Right atrium auricular region (tissue), 2 donors: Measurements from ENCODE around the gene ZNF526. TPM values are rescaled to one million over a fixed set of nuclear protein-coding genes. Genes with fewer than 3 reads are reported as not detected.

Experiments
- DNase-seq: peaks from one replicate; pipeline ENCODE4 v3.0.0-alpha.2; 2019; ENCODE audit warnings: low spot score
- H3K27ac ChIP-seq, 2 donors: fragments of 200-600 bp; sonication (generic); 1 replicate in 1 of 2; 2 replicates in 1 of 2; pipeline ENCODE4 v1.5.1; 2016 to 2019
- H3K27me3 ChIP-seq, 2 donors: fragments of 200-600 bp; sonication (generic); one replicate each; pipeline versions ENCODE4 v1.5.1 to v1.6.0; 2017 to 2019
- H3K36me3 ChIP-seq: fragments of 200-600 bp; sonication (generic); one replicate; pipeline ENCODE4 v1.5.1; 2016
- H3K4me1 ChIP-seq, 2 donors: fragments of 200-600 bp; sonication (generic); one replicate each; pipeline versions ENCODE4 v1.5.1 to v1.6.0; 2017 to 2019
- H3K4me3 ChIP-seq, 2 donors: fragments of 200-600 bp; sonication (generic); 1 replicate in 1 of 2; 2 replicates in 1 of 2; pipeline ENCODE4 v1.5.1; 2017 to 2019; ENCODE audit warnings: mild to moderate bottlenecking in 1 of 2, moderate library complexity in 1 of 2
- H3K9me3 ChIP-seq, 2 donors: fragments of 200-600 bp; sonication (generic); one replicate each; pipeline ENCODE4 v1.5.1; 2019
- total RNA-seq, 2 donors: library from RNA; depleted of rRNA; stranded (reverse); fragments of >200 nt; gene quantifications; one replicate each; pipeline ENCODE4 v1.1.0, GENCODE V29; 2016
- TF ChIP-seq, protein P1 (sequence below), 2 donors: fragments of 200-600 bp; sonication (generic); IDR thresholded peaks; one replicate each; pipeline ENCODE4 v1.5.1; 2019; ENCODE audit warnings: antibody characterized with exemption in 2 of 2

The ZNF526 gene
- total RNA-seq, 2 donors from 2014 or later: 2.6 to 5.4 TPM

DNA sequence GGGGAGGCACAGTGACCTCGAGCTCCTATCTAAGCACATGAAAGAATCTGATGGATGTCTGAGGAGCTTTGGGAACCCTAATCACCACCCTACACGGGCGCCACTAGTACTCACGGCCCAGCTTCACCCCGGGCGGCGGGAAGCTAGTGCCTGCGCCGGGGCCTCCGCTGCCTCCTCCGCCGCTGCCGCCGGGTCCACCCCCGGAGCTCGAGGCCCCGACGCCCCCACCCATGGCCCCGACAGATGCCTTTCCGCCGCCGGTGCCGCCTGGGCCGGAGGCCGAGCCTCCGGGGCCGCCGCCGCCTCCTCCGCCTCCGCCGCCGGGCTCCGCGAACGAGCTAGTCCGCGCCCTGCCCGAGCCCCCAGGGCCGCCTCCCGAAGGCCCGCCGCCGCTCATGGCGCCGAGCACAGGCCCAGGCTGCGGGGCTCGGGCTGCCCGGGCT is 22.0 kb downstream of the ZNF526 start:
- H3K36me3 ChIP-seq: no peaks in the 10 kb centered on the region
- peak overlapping the region; percentile 84 to 90 for H3K27ac ChIP-seq
- no peaks in the 10 kb centered on the region for H3K27me3 ChIP-seq
- TF ChIP-seq, protein P1, sequence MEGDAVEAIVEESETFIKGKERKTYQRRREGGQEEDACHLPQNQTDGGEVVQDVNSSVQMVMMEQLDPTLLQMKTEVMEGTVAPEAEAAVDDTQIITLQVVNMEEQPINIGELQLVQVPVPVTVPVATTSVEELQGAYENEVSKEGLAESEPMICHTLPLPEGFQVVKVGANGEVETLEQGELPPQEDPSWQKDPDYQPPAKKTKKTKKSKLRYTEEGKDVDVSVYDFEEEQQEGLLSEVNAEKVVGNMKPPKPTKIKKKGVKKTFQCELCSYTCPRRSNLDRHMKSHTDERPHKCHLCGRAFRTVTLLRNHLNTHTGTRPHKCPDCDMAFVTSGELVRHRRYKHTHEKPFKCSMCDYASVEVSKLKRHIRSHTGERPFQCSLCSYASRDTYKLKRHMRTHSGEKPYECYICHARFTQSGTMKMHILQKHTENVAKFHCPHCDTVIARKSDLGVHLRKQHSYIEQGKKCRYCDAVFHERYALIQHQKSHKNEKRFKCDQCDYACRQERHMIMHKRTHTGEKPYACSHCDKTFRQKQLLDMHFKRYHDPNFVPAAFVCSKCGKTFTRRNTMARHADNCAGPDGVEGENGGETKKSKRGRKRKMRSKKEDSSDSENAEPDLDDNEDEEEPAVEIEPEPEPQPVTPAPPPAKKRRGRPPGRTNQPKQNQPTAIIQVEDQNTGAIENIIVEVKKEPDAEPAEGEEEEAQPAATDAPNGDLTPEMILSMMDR (IDR thresholded peaks at IDR 0.05): no peak
- peaks cover 0 to 47% of the 10 kb centered on the region in 2 donors for H3K4me1 ChIP-seq
- DNase-seq: no peak
- no peaks in the 10 kb centered on the region for H3K9me3 ChIP-seq
- H3K4me3 ChIP-seq: peak overlapping the region; percentile 87 to 89

DNA sequence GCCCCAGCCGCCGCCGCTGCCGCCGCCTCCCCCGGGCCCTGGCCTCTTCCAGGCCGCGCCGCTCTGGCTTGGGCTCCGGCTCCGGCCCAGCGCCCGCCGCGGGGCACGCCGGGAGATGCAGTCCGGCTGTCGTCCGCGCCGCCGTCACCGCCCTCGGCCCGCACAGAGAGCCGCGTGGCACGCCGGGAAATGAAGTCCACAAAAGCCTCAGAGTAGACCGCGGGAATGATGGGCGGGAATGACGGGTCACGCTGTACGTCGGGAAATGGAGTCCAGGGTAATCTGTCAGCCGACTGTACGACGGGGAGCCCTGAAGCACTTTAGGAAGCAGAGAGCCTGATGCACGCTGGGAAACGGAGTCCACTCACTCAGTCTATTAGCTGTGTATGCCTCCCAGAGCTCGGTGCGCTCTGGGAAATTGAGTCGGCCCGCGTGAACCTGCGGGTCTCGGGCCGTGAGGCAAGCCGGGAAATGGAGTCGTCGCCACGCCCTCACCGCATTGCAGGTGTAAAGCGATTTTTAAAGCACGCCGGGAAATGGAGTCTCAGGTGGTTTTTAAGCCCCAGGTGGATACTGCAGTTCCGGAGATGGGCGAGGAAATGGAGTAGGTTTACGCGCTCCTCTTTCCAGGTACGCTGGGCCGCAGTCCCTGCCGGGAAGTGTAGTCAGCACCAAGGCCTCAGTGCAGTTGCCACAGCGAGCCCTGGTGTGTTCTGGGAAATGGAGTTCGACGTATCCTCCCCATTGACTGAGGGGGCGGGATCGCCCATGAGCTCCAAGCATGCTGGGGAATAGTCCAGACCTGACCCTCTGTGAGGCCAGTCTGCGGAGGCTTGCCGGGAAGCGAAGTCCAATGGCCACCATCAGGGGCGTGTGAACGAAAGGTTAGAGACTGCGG is 22.6 kb downstream of the ZNF526 start, which contains the start of gene GSK3A:
TSS of gene GSK3A (minus strand) at position 91 of the 898 bp plus-strand sequence. CDS start 137 bp downstream, outside the sequence.
- DNase-seq: peak; percentile 99
- Histone ChIP-seq H3K27me3 (no peaks in the 10 kb centered on the region), H3K36me3 (no peaks in the 10 kb centered on the region), H3K27ac (peak within 1 kb of the TSS; percentile 84 to 90), H3K4me1 (peaks cover 0 to 54% of the 10 kb centered on the region in 2 donors), H3K4me3 (peak within 1 kb of the TSS; percentile 87 to 89), H3K9me3 (no peaks in the 10 kb centered on the region)
- TF ChIP-seq, protein P1 (IDR thresholded peaks at IDR 0.05): no peak

DNA sequence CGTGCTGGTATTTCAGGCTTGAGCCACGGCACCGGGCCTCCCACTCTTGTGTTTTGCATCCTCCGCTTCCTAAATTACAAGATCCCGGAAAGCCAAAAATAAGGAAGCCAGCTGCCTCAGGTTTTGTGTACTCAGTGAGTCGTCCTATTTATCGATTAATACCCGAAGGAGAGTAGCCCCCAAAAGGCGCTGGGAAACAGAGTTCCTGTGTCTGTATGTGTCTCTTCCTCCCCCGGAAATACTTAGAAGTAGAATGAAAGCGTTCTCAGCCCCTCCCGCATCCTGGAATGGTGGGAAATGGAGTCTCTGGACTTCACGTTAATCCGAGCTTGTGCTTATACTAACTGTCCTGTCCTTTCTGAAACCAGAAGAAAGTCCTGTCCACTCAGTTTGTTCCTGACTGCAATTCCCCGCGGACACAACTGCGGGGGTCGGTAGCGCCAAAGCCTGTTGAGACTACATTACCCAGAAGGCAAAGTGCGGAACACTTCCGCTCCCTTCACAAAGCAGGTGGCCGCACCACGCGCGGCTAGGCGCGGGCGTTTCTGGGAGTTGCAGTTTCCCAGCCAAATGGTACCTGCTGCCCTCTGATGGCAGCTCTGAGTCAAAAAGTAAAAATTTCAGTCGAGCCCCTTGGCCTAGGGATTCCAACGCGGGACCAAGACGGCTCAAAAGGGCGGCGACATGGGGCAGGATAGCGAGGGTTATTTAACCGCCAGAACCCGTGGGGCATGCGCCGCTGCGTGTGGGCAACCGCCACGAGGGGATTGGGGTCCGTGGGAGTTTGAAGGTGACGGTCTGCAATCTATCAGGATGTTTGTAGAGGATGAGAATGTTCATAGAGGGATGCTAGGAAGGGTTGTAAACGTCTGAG is 24.5 kb downstream of the ZNF526 start:
- Histone ChIP-seq H3K9me3 (no peaks in the 10 kb centered on the region), H3K36me3 (peaks cover 16% of the 10 kb centered on the region), H3K4me3 (peak overlapping the region; percentile 87 to 89), H3K27me3 (no peaks in the 10 kb centered on the region), H3K4me1 (peaks cover 0 to 71% of the 10 kb centered on the region in 2 donors), H3K27ac (peak overlapping the region; percentile 84 to 90)
- TF ChIP-seq, protein P1 (IDR thresholded peaks at IDR 0.05): peak; percentile 69 to 83
- DNase-seq: peak; percentile 97

DNA sequence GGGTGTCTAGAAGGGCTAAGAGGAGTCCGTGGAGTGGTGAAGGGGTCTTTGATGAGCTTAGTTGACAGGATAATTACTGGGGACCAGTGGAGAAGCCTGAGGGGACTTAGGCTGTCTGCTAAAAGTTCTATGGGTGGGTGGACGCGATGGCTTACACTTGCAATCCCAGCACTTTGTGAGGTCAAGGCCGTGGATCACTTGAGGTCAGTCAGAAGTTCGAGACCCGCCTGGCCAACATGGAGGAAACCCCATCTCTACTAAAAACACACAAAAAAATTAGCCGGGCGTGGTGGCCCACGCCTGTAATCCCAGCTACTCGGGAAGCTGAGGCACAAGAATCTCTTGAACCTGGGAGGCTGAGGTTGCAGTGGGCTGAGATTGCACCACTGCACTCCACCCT is 25.1 kb downstream of the ZNF526 start:
- Histone ChIP-seq H3K27me3 (no peaks in the 10 kb centered on the region), H3K9me3 (no peaks in the 10 kb centered on the region), H3K27ac (peak overlapping the region; percentile 84 to 90), H3K4me1 (peaks cover 0 to 77% of the 10 kb centered on the region in 2 donors), H3K4me3 (no peak overlapping the region), H3K36me3 (peaks cover 17% of the 10 kb centered on the region)
- TF ChIP-seq, protein P1 (IDR thresholded peaks at IDR 0.05): no peak
- no peak for DNase-seq

DNA sequence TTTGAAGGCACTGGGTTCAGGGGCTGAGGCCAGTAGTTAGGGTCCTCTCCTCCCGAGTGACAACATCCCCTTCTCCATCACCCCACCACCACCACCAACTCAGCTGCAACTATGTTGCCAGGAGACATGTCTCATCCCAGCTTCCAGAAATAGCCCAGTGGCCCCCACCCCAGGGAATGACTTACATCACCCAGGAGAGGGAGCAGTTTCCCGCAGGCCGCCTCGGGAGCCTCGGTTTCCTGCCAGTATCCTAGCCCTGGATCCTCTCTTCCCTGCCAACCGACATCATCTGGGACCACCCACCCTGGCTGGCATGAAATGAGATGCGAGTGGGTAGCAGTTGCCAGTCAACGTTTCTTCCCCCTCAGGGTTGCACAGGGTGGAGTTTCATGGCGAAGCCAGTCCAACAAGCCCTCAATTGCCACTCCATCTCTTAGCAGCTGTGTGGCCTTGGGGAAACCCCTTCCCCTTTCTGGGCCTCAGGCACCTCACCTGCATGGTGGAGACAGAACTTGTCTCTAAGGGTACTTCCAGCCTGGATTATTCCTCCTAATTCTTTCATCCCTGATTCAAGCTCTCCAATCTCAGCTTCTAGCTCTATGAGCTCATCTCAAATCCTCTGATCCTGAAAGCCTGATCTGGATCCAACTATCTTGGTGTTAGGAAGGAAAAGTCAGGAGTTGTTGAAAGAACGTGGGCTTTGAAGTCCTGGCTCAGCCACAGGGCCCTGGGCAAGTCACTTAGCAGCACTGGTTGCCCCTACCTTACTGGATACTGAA is 26.2 kb downstream of the ZNF526 start:
- peaks cover 0 to 81% of the 10 kb centered on the region in 2 donors for H3K4me1 ChIP-seq

More for the DNA sequence above, 26.2 kb downstream of the ZNF526 start:
- Histone ChIP-seq H3K27ac (peak overlapping the region; percentile 42 to 99), H3K4me3 (no peak overlapping the region), H3K27me3 (no peaks in the 10 kb centered on the region), H3K9me3 (no peaks in the 10 kb centered on the region), H3K36me3 (peaks cover 17% of the 10 kb centered on the region)
- TF ChIP-seq, protein P1 (IDR thresholded peaks at IDR 0.05): peak; percentile 22 to 85
- DNase-seq: peak; percentile 93
